ENCODE results near the gene SCAMP2.
A peak's percentile ranks its signal among the peaks of the same experiment; 100 is the strongest.

The SCAMP2 gene

GRCh38 chr15:74864296-74864695 lies 8.9 kb downstream of the SCAMP2 start:
- peak overlapping the region; percentile 30 for H3K27ac Mint-ChIP-seq
- peaks cover 6% of the 10 kb centered on the region for H3K9me3 Mint-ChIP-seq
- DNase-seq: no peak
- H3K27me3 Mint-ChIP-seq: no peaks in the 10 kb centered on the region
- no peak overlapping the region for H3K4me3 Mint-ChIP-seq
- H3K36me3 Mint-ChIP-seq: peaks cover 35% of the 10 kb centered on the region
- peaks cover 61% of the 10 kb centered on the region for H3K4me1 Mint-ChIP-seq
- CTCF ChIA-PET: interaction anchor here (2.0 kb wide), 1 partner anchor 37 kb away, joined by 8 read pairs; no protein-coding TSS in a partner anchor

GRCh38 chr15:74863239-74864056 lies 9.7 kb downstream of the SCAMP2 start:
- Mint-ChIP-seq H3K4me3 (no peak overlapping the region), H3K9me3 (peaks cover 6% of the 10 kb centered on the region), H3K27ac (peak overlapping the region; percentile 7), H3K27me3 (no peaks in the 10 kb centered on the region), H3K4me1 (peaks cover 59% of the 10 kb centered on the region), H3K36me3 (peaks cover 36% of the 10 kb centered on the region)
- no peak for DNase-seq
- CTCF ChIA-PET: interaction anchor here (2.0 kb wide), 1 partner anchor 38 kb away, joined by 8 read pairs; no protein-coding TSS in a partner anchor

- peaks cover 12% of the 10 kb centered on the region for H3K36me3 Mint-ChIP-seq
- no peak overlapping the region for H3K27ac Mint-ChIP-seq
- no peaks in the 10 kb centered on the region for H3K27me3 Mint-ChIP-seq
- no peak overlapping the region for H3K4me3 Mint-ChIP-seq
- H3K9me3 Mint-ChIP-seq: no peaks in the 10 kb centered on the region
- CTCF ChIA-PET: interaction anchor here (1.0 to 2.7 kb wide), 5 partner anchors 12 to 74 kb away, joined by 3 to 14 read pairs (median 3); no protein-coding TSS in a partner anchor
- peaks cover 34% of the 10 kb centered on the region for H3K4me1 Mint-ChIP-seq
- no peak for DNase-seq
Observed at GRCh38 chr15:74858369-74858740, 14.8 kb downstream of the SCAMP2 start.

GRCh38 chr15:74857671-74858368 lies 15.3 kb downstream of the SCAMP2 start:
- DNase-seq: no peak
- H3K27me3 Mint-ChIP-seq: no peaks in the 10 kb centered on the region
- peak overlapping the region; percentile 58 for H3K27ac Mint-ChIP-seq
- H3K4me1 Mint-ChIP-seq: peaks cover 34% of the 10 kb centered on the region
- H3K4me3 Mint-ChIP-seq: no peak overlapping the region
- H3K9me3 Mint-ChIP-seq: no peaks in the 10 kb centered on the region
- CTCF ChIA-PET: interaction anchor here (1.0 to 2.7 kb wide), 5 partner anchors 12 to 73 kb away, joined by 3 to 14 read pairs (median 3); no protein-coding TSS in a partner anchor
- peaks cover 17% of the 10 kb centered on the region for H3K36me3 Mint-ChIP-seq

GRCh38 chr15:74857082-74857655 lies 16.0 kb downstream of the SCAMP2 start:
- peak overlapping the region; percentile 58 for H3K27ac Mint-ChIP-seq
- DNase-seq: no peak
- no peaks in the 10 kb centered on the region for H3K9me3 Mint-ChIP-seq
- CTCF ChIA-PET: interaction anchor here (0.6 to 2.6 kb wide), 4 partner anchors 14 to 86 kb away, joined by 3 to 11 read pairs (median 3); partner anchors contain the start of gene ULK3
- H3K4me1 Mint-ChIP-seq: peaks cover 34% of the 10 kb centered on the region
- no peak overlapping the region for H3K4me3 Mint-ChIP-seq
- peaks cover 22% of the 10 kb centered on the region for H3K36me3 Mint-ChIP-seq
- H3K27me3 Mint-ChIP-seq: no peaks in the 10 kb centered on the region

GRCh38 chr15:74856537-74856936 lies 16.6 kb downstream of the SCAMP2 start:
- no peak for DNase-seq
- Mint-ChIP-seq H3K9me3 (no peaks in the 10 kb centered on the region), H3K4me3 (no peak overlapping the region), H3K4me1 (peaks cover 34% of the 10 kb centered on the region), H3K27me3 (no peaks in the 10 kb centered on the region), H3K27ac (no peak overlapping the region), H3K36me3 (peaks cover 28% of the 10 kb centered on the region)
- CTCF ChIA-PET: interaction anchor here (0.6 to 1.3 kb wide), 4 partner anchors 13 to 86 kb away, joined by 3 read pairs; partner anchors contain the start of gene ULK3

GRCh38 chr15:74855857-74856256 lies 17.3 kb downstream of the SCAMP2 start:
- H3K36me3 Mint-ChIP-seq: peaks cover 35% of the 10 kb centered on the region
- DNase-seq: no peak
- peak overlapping the region; percentile 75 for H3K27ac Mint-ChIP-seq
- no peak overlapping the region for H3K4me3 Mint-ChIP-seq
- CTCF ChIA-PET: interaction anchor here (0.5 to 1.3 kb wide), 2 partner anchors 26 to 75 kb away, joined by 3 read pairs; no protein-coding TSS in a partner anchor
- H3K9me3 Mint-ChIP-seq: no peaks in the 10 kb centered on the region
- H3K4me1 Mint-ChIP-seq: peaks cover 30% of the 10 kb centered on the region
- H3K27me3 Mint-ChIP-seq: no peaks in the 10 kb centered on the region

- Mint-ChIP-seq H3K36me3 (peaks cover 42% of the 10 kb centered on the region), H3K27ac (no peak overlapping the region), H3K9me3 (no peaks in the 10 kb centered on the region), H3K4me3 (no peak overlapping the region), H3K27me3 (no peaks in the 10 kb centered on the region), H3K4me1 (peaks cover 27% of the 10 kb centered on the region)
- CTCF ChIA-PET: no interaction called here
- no peak for DNase-seq
Observed at GRCh38 chr15:74854453-74855022, 18.6 kb downstream of the SCAMP2 start.

GRCh38 chr15:74851960-74852359 lies 21.2 kb downstream of the SCAMP2 start:
- no peak overlapping the region for H3K27ac Mint-ChIP-seq
- H3K27me3 Mint-ChIP-seq: no peaks in the 10 kb centered on the region
- H3K9me3 Mint-ChIP-seq: no peaks in the 10 kb centered on the region
- H3K36me3 Mint-ChIP-seq: peaks cover 56% of the 10 kb centered on the region
- CTCF ChIA-PET: interaction anchor here (1.0 kb wide), 1 partner anchor 82 kb away, joined by 4 read pairs; no protein-coding TSS in a partner anchor
- H3K4me1 Mint-ChIP-seq: peaks cover 13% of the 10 kb centered on the region
- no peak overlapping the region for H3K4me3 Mint-ChIP-seq
- no peak for DNase-seq

- no peak overlapping the region for H3K27ac Mint-ChIP-seq
- no peak overlapping the region for H3K4me3 Mint-ChIP-seq
- no peaks in the 10 kb centered on the region for H3K9me3 Mint-ChIP-seq
- H3K36me3 Mint-ChIP-seq: peaks cover 62% of the 10 kb centered on the region
- peaks cover 19% of the 10 kb centered on the region for H3K4me1 Mint-ChIP-seq
- no peaks in the 10 kb centered on the region for H3K27me3 Mint-ChIP-seq
- CTCF ChIA-PET: no interaction called here
- DNase-seq: no peak
Observed at GRCh38 chr15:74850393-74850792, 22.8 kb downstream of the SCAMP2 start.

GRCh38 chr15:74847432-74847831 lies 25.7 kb downstream of the SCAMP2 start:
- no peak overlapping the region for H3K4me3 Mint-ChIP-seq
- H3K9me3 Mint-ChIP-seq: no peaks in the 10 kb centered on the region
- no peak for DNase-seq
- peaks cover 58% of the 10 kb centered on the region for H3K36me3 Mint-ChIP-seq
- peaks cover 43% of the 10 kb centered on the region for H3K4me1 Mint-ChIP-seq
- CTCF ChIA-PET: interaction anchor here (1.1 to 2.7 kb wide), 4 partner anchors 23 to 75 kb away, joined by 4 to 10 read pairs (median 5); no protein-coding TSS in a partner anchor
- no peaks in the 10 kb centered on the region for H3K27me3 Mint-ChIP-seq
- H3K27ac Mint-ChIP-seq: no peak overlapping the region

GRCh38 chr15:74845581-74845980 lies 27.6 kb downstream of the SCAMP2 start:
- peaks cover 56% of the 10 kb centered on the region for H3K36me3 Mint-ChIP-seq
- H3K9me3 Mint-ChIP-seq: no peaks in the 10 kb centered on the region
- CTCF ChIA-PET: interaction anchor here (0.7 to 3.6 kb wide), 5 partner anchors 24 to 752 kb away, joined by 3 to 27 read pairs (median 6); no protein-coding TSS in a partner anchor
- peak overlapping the region; percentile 92 for H3K27ac Mint-ChIP-seq
- DNase-seq: peak; percentile 50
- H3K4me3 Mint-ChIP-seq: peak overlapping the region; percentile 61
- no peaks in the 10 kb centered on the region for H3K27me3 Mint-ChIP-seq
- H3K4me1 Mint-ChIP-seq: peaks cover 62% of the 10 kb centered on the region

GRCh38 chr15:74845208-74845568 lies 28.0 kb downstream of the SCAMP2 start:
- no peaks in the 10 kb centered on the region for H3K9me3 Mint-ChIP-seq
- H3K27me3 Mint-ChIP-seq: no peaks in the 10 kb centered on the region
- H3K27ac Mint-ChIP-seq: peak overlapping the region; percentile 92
- CTCF ChIA-PET: interaction anchor here (0.8 to 3.6 kb wide), 15 partner anchors 9 to 210 kb away, joined by 3 to 27 read pairs (median 4); partner anchors contain the start of gene MPI
- H3K4me3 Mint-ChIP-seq: peak overlapping the region; percentile 61
- peaks cover 62% of the 10 kb centered on the region for H3K4me1 Mint-ChIP-seq
- DNase-seq: peak; percentile 77
- peaks cover 55% of the 10 kb centered on the region for H3K36me3 Mint-ChIP-seq

All from activated naive CD4-positive, alpha-beta T cell treated with anti-CD3 and anti-CD28 coated beads, Interleukin-2, amount 10 ng/mL, durations not matched to agents 7 days and 5 days (primary cell).